Activated naive CD4-positive, alpha-beta T cell treated with anti-CD3 and anti-CD28 coated beads, Interleukin-2, amount 50 U/mL, for 16 hours (primary cell): ENCODE data around the gene EP400.
A peak's percentile ranks its signal among the peaks of the same experiment; 100 is the strongest.
"Not testable (repeated sequence)": the region's sequence is repeated elsewhere in the genome, so short reads cannot be mapped to it uniquely, and the experiment has no call there.

ENCODE experiments used
- DNase-seq: peaks from one replicate; pipeline ENCODE4 v3.0.0-alpha.2; 2020

Gene EP400

GRCh38 chr12:131948713-131949430 is 870 bp upstream of the EP400 start:
- not testable (repeated sequence) for DNase-seq

GRCh38 chr12:131950182-131950913 is 606 bp downstream of the EP400 start:
- DNase-seq: peak; percentile 54

DNA sequence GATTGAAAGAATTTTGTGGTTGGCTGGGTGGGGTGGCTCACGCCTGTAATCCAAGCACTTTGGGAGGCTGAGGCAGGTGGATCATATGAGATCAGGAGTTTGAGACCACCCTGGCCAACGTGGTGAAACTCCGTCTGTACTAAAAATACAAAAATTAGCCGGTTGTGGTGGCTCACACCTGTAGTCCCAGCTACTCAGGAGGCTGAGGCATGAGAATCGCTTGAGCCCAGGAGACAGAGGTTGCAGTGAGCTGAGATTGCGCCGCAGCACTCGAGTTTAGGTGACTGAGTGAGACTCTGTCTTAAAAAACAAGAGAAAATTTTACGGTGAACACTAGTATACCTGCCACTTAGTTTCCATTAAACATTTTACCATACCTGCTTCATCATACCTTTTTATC is 4.1 kb downstream of the EP400 start:
- not testable (repeated sequence) for DNase-seq

DNA sequence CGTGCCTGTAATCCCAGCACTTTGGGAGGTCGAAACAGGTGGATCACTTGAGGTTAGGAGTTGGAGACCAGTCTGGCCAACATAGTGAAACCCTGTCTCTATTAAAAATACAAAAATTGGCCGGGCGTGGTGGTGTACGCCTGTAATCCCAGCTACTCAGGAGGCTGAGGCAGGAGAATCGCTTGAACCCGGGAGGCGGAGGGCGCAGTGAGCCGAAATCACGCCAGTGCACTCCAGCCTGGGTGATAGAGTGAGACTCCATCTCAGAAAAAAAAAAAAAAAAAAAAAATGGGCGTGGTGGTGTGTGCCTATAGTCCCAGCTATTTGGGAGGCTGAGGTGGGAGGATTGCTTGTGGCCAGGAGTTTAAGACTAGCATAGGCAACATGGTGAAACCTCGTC is 4.7 kb downstream of the EP400 start:
- not testable (repeated sequence) for DNase-seq

DNA sequence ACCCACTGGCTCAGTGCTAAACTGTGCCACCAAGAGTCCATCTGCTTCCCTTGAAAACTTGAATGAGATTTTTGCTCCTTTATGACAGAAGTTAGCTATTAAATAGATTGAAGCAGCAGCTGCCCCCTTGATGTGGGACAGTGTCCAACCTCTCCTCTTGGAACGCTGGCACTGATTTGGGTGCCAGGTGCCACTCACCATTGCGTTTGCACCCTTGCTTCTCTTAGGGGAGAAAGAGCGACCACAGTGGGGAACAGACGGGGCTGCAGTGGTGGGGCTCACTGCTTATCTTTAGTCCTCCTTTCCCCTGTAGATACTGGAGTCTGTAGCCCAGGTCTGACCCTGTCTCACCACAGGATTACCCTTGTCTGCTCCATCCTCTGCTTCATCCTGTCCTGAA is 9.4 kb downstream of the EP400 start:
- no peak for DNase-seq

GRCh38 chr12:131959641-131960589 is 10.2 kb downstream of the EP400 start:
- DNase-seq: no peak

DNA sequence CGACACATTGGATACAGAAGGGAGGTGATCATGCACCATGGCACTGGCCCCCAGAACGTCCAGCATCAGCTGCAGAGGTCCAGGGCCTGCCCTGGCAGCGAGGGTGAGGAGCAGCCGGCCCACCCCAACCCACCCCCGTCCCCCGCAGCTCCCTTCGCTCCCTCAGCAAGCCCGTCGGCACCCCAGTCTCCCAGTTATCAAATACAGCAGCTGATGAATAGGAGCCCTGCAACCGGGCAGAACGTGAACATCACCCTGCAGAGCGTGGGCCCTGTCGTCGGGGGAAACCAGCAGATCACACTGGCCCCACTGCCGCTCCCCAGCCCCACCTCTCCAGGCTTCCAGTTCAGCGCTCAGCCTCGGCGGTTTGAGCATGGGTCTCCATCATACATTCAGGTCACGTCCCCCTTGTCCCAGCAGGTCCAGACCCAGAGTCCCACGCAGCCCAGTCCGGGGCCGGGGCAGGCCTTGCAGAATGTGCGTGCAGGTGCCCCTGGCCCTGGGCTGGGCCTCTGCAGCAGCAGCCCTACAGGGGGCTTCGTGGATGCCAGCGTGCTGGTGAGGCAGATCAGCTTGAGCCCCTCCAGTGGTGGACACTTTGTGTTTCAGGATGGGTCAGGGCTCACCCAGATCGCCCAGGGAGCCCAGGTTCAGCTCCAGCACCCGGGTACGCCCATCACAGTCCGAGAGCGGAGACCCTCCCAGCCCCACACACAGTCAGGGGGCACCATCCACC is 11.0 kb downstream of the EP400 start:
- not testable (repeated sequence) for DNase-seq

DNA sequence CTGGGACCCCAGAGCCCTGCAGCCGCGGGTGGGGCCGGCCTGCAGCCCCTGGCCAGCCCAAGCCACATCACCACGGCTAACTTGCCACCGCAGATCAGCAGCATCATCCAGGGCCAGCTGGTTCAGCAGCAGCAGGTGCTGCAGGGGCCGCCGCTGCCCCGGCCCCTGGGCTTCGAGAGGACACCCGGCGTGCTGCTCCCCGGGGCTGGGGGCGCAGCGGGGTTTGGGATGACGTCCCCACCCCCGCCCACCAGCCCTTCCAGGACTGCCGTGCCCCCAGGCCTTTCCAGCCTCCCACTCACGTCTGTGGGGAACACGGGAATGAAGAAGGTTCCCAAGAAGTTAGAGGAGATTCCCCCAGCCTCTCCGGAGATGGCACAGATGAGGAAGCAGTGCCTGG is 11.6 kb downstream of the EP400 start:
- not testable (repeated sequence) for DNase-seq

- DNase-seq: no peak
These were observed 12.3 kb downstream of the EP400 start for GRCh38 chr12:131962069-131962468.

DNA sequence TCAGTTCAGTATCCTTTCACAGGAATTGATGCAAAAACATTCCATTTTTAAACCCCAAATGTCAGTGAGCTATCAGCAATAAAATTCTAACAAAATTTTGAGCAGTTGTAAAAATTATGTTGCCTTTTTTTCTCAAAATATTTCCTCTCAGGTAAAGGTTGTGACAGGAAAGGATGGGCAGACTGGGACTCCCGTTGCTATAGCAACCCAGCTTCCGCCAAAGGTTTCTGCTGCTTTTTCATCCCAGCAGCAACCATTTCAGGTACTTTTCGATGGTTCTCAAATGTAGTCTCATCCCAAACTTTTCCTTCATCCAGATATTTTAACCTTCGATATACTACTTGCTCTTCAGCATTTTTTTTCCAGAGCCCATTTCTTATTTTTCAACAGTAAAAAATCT is 13.6 kb downstream of the EP400 start:
- no peak for DNase-seq

GRCh38 chr12:131965073-131965472 is 15.3 kb downstream of the EP400 start:
- DNase-seq: no peak

DNA sequence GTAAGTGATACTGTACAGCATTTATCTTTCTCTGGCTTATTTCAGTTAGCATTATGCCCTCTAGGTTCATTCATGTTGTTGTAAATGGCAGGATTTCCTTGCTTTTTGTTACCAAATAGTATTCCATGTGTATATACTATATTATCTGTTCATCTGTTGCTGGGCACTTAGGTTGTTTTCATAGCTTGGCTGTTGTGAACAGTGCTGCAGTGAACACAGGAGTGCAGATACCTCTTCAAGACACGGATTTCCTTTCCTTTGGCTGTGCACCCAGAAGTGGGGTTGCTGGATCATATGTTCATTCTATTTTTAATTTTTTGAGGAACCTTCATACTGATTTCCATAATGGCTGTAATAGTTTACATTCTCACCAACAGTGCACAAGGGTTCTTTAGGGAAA is 21.5 kb downstream of the EP400 start:
- DNase-seq: no peak

DNA sequence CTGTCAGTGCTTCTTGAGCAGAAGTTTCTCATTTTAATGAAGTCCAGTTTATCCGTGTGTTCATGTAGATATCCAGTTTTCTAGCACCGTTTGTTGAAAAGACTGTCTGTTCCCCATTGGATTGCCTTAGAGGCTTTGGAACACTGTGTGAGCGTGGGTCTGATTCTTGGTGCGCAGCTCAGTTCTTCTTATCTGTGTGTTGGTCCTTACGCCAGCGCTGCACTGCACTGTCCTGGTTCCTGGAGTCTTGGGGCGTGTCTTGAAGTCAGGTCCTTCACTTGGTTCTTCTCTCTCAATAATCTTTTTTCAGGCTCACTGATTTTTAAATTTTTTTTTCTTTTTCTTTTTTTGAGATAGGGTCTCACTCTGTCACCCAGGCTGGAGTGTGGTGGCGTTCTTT is 25.5 kb downstream of the EP400 start:
- DNase-seq: no peak

GRCh38 chr12:131979606-131980005 is 29.9 kb downstream of the EP400 start:
- no peak for DNase-seq

DNA sequence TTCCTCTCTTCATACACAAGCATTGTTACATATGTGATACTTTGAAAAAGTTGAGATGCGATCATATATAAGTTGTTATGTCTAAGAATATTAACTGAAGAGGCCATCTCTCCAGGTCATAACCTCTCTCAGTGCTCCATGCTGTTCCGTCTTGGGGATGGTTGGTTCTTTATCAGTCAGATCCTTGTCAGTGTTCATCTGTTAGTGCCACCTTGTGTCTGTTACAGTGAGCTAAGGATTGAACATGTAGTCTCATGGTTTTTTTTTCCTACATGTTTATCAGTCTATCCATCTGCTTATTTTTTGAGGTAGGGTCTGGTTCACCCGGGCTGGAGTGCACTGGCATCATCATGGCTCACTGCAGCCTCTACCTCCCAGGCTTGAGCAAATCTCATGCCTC is 30.5 kb downstream of the EP400 start:
- DNase-seq: no peak

DNA sequence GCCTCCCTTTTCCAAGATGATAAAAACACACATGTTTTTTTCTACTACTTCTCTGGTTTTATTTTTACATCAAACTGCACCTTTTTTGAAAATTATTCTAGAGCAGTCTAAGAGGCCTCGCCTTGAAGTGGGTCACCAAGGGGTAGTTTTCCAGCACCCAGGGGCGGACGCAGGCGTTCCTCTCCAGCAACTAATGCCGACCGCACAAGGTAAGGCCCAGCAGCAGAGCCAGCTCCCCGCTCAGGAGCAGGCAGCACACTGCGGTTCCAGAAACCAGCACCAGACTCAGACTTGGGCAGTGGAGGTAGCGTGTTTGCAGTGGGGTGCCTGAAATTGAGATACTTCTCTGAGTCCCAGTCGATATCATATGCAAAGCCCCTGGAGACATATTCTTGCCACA is 31.6 kb downstream of the EP400 start:
- no peak for DNase-seq

DNA sequence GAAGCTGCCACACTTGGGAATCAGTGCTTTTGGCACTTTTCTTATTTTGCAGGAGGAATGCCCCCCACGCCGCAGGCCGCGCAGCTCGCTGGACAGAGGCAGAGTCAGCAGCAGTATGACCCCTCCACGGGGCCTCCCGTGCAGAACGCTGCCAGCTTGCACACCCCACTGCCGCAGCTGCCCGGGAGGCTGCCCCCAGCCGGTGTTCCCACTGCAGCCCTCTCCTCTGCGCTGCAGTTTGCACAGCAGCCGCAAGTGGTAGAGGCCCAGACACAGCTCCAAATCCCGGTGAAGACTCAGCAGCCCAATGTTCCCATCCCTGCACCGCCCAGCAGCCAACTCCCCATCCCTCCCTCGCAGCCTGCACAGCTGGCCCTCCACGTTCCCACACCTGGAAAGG is 32.3 kb downstream of the EP400 start:
- DNase-seq: no peak

- no peak for DNase-seq
These were observed 33.3 kb downstream of the EP400 start for GRCh38 chr12:131983026-131983425.

DNA sequence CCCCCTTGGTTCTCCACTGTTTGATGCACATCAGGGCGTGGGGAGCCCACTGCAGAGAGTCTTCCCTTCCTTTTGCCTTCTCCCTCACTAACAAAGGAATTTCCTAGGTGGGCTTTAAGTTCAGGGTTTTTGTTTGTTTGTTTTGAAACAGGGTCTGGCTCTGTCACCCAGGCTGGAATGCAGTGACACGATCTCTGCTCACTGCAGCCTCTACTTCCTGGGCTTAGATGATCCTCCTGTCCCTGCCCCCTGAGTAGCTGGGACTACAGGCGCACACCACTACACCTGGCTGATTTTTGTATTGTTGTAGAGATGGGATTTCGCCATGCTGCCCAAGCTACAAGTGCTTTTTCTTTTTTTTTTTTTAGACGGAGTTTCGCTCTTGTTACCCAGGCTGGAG is 33.8 kb downstream of the EP400 start:
- DNase-seq: no peak

DNA sequence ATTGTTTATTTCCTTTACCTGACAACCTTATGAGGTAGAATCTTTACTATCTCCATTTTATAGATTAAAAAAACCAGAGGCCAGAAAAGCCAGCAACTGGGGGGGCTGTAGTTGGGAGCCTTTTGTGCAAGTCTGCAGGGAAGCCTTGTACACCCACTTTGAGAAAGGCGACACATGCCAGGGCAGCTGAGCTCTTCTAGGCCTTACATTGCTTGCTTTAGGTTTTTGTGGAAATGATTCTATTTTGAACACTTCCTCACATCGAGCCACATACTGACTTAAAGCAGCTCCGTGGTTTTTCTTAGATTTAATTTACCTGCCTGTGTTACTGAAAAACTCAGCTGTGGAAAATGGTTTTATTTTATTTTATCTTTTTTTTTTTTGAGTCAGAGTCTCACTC is 34.6 kb downstream of the EP400 start:
- no peak for DNase-seq

- not testable (repeated sequence) for DNase-seq
These were observed 35.8 kb downstream of the EP400 start for GRCh38 chr12:131985510-131985875.

DNA sequence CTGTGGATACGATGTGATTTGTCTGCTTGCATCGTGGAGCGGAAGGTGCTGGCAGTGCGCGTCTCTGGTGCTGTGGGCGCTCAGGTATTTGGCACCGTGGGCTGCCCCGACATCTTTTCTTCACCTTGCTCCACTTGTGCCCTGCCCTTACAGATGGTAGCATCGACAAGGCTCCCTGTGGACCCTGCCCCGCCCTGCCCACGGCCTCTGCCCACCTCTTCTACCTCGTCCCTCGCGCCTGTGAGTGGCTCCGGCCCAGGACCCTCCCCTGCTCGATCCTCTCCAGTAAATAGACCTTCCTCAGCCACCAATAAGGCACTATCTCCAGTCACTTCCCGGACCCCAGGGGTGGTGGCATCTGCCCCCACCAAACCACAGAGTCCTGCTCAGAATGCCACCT is 36.6 kb downstream of the EP400 start:
- DNase-seq: no peak

- no peak for DNase-seq
These were observed 37.2 kb downstream of the EP400 start for GRCh38 chr12:131986910-131987309.
